ENCODE results near the gene SARS1. TPM values are rescaled to one million over a fixed set of nuclear protein-coding genes. Genes with fewer than 3 reads are reported as not detected.

The SARS1 gene
- total RNA-seq, 2 donors from 2014 or later = 123 to 132 TPM

GRCh38 chr1:109267743-109268300 lies 54.1 kb downstream of the SARS1 start:
- Histone ChIP-seq H3K4me1 (replicated peaks) (no peaks in the 10 kb centered on the region), H3K27me3 (replicated peaks; ENCODE audit: insufficient read depth) (no peaks in the 10 kb centered on the region), H3K4me3 (no peak overlapping the region), H3K9me3 (no peaks in the 10 kb centered on the region), H3K27ac (no peak overlapping the region), H3K36me3 (no peaks in the 10 kb centered on the region)
- intact Hi-C loops (cut with DNase I) = no loop called here
- 90% methylated on average over 17 of the region's 17 CpGs for WGBS
- TF ChIP-seq POLR2A (IDR thresholded peaks at IDR 0.05) = no peak
- no peak for TF ChIP-seq POLR2AphosphoS5 (IDR thresholded peaks at IDR 0.05)
- no peak for TF ChIP-seq CTCF (IDR thresholded peaks at IDR 0.05)
- DNase-seq (ENCODE audit: low spot score) = no peak

- H3K36me3 ChIP-seq = no peaks in the 10 kb centered on the region
- WGBS = 90% methylated on average over 29 of the region's 29 CpGs
- no peak overlapping the region for H3K27ac ChIP-seq
- no peaks in the 10 kb centered on the region for H3K9me3 ChIP-seq
- no peak overlapping the region for H3K4me3 ChIP-seq
- intact Hi-C loops (cut with DNase I) = no loop called here
- TF ChIP-seq POLR2AphosphoS5 (IDR thresholded peaks at IDR 0.05) = no peak
- H3K4me1 ChIP-seq (replicated peaks) = no peaks in the 10 kb centered on the region
- no peaks in the 10 kb centered on the region for H3K27me3 ChIP-seq (replicated peaks; ENCODE audit: insufficient read depth)
- DNase-seq (ENCODE audit: low spot score) = no peak
These were observed 54.9 kb downstream of the SARS1 start for GRCh38 chr1:109268431-109269211.

GRCh38 chr1:109269212-109269980 lies 55.7 kb downstream of the SARS1 start:
- WGBS = 89% methylated on average over 33 of the region's 33 CpGs
- DNase-seq (ENCODE audit: low spot score) = no peak
- Histone ChIP-seq H3K4me3 (no peak overlapping the region), H3K36me3 (no peaks in the 10 kb centered on the region), H3K27ac (no peak overlapping the region), H3K27me3 (replicated peaks; ENCODE audit: insufficient read depth) (no peaks in the 10 kb centered on the region), H3K9me3 (no peaks in the 10 kb centered on the region), H3K4me1 (replicated peaks) (peaks cover 2% of the 10 kb centered on the region)
- TF ChIP-seq POLR2AphosphoS5 (IDR thresholded peaks at IDR 0.05) = no peak
- TF ChIP-seq POLR2A (IDR thresholded peaks at IDR 0.05) = no peak
- no peak for TF ChIP-seq CTCF (IDR thresholded peaks at IDR 0.05)
- intact Hi-C loops (cut with DNase I) = no loop called here

- Histone ChIP-seq H3K27me3 (replicated peaks; ENCODE audit: insufficient read depth) (no peaks in the 10 kb centered on the region), H3K4me3 (no peak overlapping the region), H3K4me1 (replicated peaks) (peaks cover 8% of the 10 kb centered on the region), H3K36me3 (no peaks in the 10 kb centered on the region), H3K27ac (no peak overlapping the region), H3K9me3 (no peaks in the 10 kb centered on the region)
- 92% methylated on average over 17 of the region's 17 CpGs for WGBS
- TF ChIP-seq POLR2A (IDR thresholded peaks at IDR 0.05) = no peak
- no peak for TF ChIP-seq CTCF (IDR thresholded peaks at IDR 0.05)
- no peak for DNase-seq (ENCODE audit: low spot score)
- intact Hi-C loops (cut with DNase I) = no loop called here
These were observed 56.4 kb downstream of the SARS1 start for GRCh38 chr1:109269981-109270622.

GRCh38 chr1:109270623-109271317 lies 57.1 kb downstream of the SARS1 start:
- 93% methylated on average over 19 of the region's 20 CpGs for WGBS
- no peak for DNase-seq (ENCODE audit: low spot score)
- H3K4me1 ChIP-seq (replicated peaks) = peaks cover 11% of the 10 kb centered on the region
- H3K27me3 ChIP-seq (replicated peaks; ENCODE audit: insufficient read depth) = no peaks in the 10 kb centered on the region
- no peak overlapping the region for H3K27ac ChIP-seq
- H3K4me3 ChIP-seq = no peak overlapping the region
- no peaks in the 10 kb centered on the region for H3K36me3 ChIP-seq
- intact Hi-C loops (cut with DNase I) = no loop called here
- TF ChIP-seq CTCF (IDR thresholded peaks at IDR 0.05) = no peak
- TF ChIP-seq POLR2A (IDR thresholded peaks at IDR 0.05) = no peak
- no peak for TF ChIP-seq POLR2AphosphoS5 (IDR thresholded peaks at IDR 0.05)
- H3K9me3 ChIP-seq = no peaks in the 10 kb centered on the region

Measured in prostate gland (tissue), 2 donors.